ENCODE results near the gene NBDY.

The NBDY gene

DNA sequence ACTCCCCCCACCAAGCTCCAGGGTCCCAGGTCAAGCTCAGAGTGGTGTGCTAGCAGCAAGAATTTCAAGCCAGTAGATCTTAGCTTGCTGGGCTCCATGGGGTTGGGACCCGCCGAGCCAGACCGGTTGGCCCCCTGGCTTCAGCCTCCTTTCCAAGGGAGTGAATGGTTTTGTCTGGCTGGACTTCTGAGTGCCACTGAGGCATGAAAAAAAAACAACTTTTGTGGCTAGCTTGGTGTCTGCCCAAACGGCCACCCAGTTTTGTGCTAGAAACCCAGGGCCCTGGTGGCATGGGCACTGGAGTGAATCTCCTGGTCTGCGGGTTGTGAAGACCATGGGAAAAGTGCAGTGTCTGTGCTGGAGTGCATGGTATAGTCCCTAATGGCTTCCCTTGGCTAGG lies 82.6 kb downstream of the NBDY start:
- TF ChIP-seq, protein P1, sequence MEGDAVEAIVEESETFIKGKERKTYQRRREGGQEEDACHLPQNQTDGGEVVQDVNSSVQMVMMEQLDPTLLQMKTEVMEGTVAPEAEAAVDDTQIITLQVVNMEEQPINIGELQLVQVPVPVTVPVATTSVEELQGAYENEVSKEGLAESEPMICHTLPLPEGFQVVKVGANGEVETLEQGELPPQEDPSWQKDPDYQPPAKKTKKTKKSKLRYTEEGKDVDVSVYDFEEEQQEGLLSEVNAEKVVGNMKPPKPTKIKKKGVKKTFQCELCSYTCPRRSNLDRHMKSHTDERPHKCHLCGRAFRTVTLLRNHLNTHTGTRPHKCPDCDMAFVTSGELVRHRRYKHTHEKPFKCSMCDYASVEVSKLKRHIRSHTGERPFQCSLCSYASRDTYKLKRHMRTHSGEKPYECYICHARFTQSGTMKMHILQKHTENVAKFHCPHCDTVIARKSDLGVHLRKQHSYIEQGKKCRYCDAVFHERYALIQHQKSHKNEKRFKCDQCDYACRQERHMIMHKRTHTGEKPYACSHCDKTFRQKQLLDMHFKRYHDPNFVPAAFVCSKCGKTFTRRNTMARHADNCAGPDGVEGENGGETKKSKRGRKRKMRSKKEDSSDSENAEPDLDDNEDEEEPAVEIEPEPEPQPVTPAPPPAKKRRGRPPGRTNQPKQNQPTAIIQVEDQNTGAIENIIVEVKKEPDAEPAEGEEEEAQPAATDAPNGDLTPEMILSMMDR (conservative IDR thresholded peaks at IDR 0.05; ENCODE audit: control insufficient read depth, insufficient read depth, low read depth, low read length), result no peak
- DNase-seq (ENCODE audit: low read depth), result no peak
- H3K4me3 ChIP-seq (ENCODE audit: control insufficient read depth, low read depth, low read length), result no peak overlapping the region

DNA sequence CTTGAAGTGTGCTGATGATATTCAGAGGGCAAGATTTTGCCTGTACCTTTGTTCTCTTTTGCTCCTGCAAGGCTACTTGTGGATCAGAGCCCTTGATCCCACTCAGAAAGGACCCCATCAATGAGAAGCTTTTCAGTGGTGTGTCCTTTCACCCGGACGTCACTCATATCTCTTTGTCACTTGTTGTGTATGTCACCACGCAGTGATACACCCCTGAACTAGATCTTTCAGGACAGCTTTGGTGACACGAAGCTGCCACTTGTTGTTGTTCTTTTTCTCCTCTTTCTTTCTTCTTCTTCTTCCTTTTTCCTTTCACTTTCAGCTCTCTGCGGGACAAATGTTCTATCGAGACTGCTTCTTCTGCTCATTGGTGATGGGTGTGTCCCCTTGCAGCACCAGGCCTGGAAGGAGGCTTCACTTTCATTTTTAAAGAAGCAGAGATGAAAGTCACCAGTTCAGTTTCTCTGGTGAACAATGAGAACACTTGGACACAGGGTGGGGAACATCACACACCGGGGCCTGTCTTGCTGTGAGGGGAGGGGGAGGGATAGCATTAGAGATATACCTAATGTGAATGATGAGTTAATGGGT lies 83.6 kb downstream of the NBDY start:
- TF ChIP-seq, protein P1 (conservative IDR thresholded peaks at IDR 0.05; ENCODE audit: control insufficient read depth, insufficient read depth, low read depth, low read length), result no peak
- no peak for DNase-seq (ENCODE audit: low read depth)
- no peak overlapping the region for H3K4me3 ChIP-seq (ENCODE audit: control insufficient read depth, low read depth, low read length)

DNA sequence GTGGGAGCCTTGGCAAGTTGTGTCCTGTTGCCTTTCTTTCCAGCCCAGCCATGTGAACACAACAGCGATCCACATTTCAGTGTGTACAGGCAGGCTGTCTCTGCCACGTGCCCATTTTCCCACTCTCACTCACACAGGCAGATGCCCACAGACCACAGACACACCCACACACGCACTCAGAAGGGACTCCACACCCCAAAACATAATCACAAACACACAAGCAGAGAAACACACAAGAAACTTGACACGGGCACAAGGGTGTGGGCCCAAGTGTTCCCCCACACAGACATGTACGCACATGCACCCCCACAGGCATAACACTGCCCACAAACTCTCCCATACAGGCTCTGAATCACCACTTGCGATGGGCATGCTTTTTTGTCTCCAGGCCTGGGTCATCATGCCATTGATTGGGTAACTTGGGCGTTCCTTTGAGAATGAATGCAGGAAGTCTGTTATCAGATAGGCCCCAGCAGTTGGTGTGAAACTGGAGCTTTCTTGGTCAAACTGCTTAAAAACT lies 84.3 kb downstream of the NBDY start:
- no peak overlapping the region for H3K4me3 ChIP-seq (ENCODE audit: control insufficient read depth, low read depth, low read length)
- TF ChIP-seq, protein P1 (conservative IDR thresholded peaks at IDR 0.05; ENCODE audit: control insufficient read depth, insufficient read depth, low read depth, low read length), result no peak
- peak; percentile 67 for DNase-seq (ENCODE audit: low read depth)

DNA sequence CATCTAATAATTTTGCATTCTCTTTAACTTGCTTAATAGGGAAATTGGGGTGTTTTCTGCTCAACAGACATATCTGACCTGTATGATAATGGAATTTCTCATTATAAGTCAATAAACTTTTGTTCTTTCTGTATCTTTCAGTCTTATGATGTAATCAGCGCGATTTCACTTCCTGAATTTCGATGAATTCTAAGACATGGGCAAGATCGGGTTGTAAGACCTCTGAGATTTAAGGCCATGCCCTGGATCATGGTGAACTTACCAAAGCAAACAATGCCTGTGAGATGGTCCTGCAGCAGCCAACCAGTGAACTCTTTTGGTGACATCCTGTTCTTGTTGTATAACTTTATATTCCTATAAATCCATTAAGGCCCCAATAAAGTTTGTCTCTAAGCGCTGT lies 88.1 kb downstream of the NBDY start:
- TF ChIP-seq, protein P1 (conservative IDR thresholded peaks at IDR 0.05; ENCODE audit: control insufficient read depth, insufficient read depth, low read depth, low read length), result no peak
- H3K4me3 ChIP-seq (ENCODE audit: control insufficient read depth, low read depth, low read length), result no peak overlapping the region
- no peak for DNase-seq (ENCODE audit: low read depth)

DNA sequence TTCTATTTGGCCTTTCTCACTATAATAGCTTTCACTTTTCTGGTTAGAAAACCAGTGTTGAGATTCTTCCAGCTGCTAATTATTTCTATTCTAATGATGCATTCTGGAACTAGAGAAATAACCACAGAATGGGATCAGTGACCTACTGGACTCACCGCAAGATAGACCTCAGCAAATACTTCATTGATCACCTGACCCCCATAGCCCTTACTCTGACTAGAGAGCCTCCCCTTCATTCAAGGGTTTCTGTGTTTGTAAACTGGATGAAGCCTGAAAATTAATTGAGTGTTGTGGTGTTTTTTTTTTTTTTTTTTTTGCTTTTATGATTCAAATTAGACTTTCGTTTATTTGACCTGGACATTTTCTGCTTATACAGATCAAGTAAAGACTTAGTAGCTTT lies 97.0 kb downstream of the NBDY start:
- no peak overlapping the region for H3K4me3 ChIP-seq (ENCODE audit: control insufficient read depth, low read depth, low read length)
- DNase-seq (ENCODE audit: low read depth), result no peak
- TF ChIP-seq, protein P1 (conservative IDR thresholded peaks at IDR 0.05; ENCODE audit: control insufficient read depth, insufficient read depth, low read depth, low read length), result no peak

- no peak for DNase-seq (ENCODE audit: low read depth)
- H3K4me3 ChIP-seq (ENCODE audit: control insufficient read depth, low read depth, low read length), result no peak overlapping the region
- TF ChIP-seq, protein P1 (conservative IDR thresholded peaks at IDR 0.05; ENCODE audit: control insufficient read depth, insufficient read depth, low read depth, low read length), result no peak
These were observed 104.6 kb downstream of the NBDY start for GRCh38 chrX:56833626-56834025.

GRCh38 chrX:56853436-56853835 lies 124.4 kb downstream of the NBDY start:
- H3K4me3 ChIP-seq (ENCODE audit: control insufficient read depth, low read depth, low read length), result no peak overlapping the region
- DNase-seq (ENCODE audit: low read depth), result no peak
- TF ChIP-seq, protein P1 (conservative IDR thresholded peaks at IDR 0.05; ENCODE audit: control insufficient read depth, insufficient read depth, low read depth, low read length), result no peak

All from fibroblast of mammary gland (primary cell).